GM18502 (cell line): Measurements from ENCODE around the gene TAF12.
"Not testable (repeated sequence)": the region's sequence is repeated elsewhere in the genome, so short reads cannot be mapped to it uniquely, and the experiment has no call there.

Experiments
- ATAC-seq: cut with Tn5 transposase; IDR thresholded peaks from one replicate; pipeline ENCODE4 v1.9.1; 2021; ENCODE audit warnings: mild to moderate bottlenecking; ENCODE audit not compliant: unreplicated experiment, poor library complexity

The TAF12 gene

DNA sequence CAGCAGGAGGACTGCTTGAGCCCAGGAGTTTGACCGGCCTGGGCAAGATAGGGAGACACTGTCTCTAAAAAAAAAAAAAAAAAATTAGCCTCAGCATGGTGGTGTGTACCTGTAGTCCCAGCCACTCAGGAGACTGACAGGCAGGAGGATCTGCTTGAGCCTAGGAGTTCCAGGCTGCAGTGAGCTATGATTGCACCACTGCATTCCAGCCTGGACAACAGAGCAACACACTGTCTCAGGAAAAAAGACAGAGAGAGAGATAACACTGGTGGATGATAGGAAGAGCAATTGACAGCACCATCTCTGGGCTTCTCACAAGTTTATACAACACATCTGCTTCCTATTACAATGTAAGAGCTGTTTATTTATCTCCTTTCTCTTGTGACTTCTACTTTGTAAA, 3.2 kb upstream of the TAF12 start:
- no peak for ATAC-seq

GRCh38 chr1:28645406-28645805, 2.5 kb upstream of the TAF12 start:
- ATAC-seq = not testable (repeated sequence)

GRCh38 chr1:28644494-28644893, 1.6 kb upstream of the TAF12 start:
- no peak for ATAC-seq

DNA sequence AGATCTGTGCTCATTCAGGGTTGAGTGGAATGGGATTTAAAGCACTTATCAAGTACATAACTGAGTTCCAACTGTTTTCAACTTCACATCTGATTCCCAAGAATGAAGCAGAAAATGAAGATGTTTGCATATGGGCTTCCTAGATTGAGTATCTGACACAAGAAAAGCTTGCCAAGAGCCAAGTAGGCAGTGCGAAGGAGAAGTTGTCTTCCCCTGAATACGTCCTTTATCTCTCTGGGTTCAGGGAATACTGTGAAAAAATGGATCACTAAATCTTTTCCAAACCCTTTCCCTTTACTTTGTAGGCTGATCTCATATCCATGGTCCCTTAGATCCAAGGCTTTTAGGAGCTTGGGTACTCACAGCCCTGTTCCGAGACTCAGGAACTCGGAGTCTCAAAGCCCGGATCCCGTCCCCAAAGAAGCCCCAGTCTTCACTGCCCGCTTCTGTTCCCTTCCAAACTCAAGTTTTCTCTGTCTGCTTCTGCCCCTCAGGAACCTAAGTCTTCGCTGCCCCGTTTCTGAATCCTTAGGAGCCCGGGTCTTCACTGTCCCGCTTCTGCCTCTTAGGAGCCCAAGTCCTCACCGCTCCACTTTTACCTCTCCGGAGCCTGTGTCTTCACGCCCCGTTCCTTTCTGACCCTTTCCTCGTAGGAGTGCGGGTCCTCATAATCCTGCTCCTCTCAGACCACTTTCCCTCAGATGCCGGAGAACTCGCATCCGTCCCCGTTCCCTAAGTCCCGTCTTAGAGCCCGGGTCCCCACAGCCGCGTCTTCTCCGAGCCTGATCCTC, 616 bp downstream of the TAF12 start:
- ATAC-seq = peak; percentile 26

DNA sequence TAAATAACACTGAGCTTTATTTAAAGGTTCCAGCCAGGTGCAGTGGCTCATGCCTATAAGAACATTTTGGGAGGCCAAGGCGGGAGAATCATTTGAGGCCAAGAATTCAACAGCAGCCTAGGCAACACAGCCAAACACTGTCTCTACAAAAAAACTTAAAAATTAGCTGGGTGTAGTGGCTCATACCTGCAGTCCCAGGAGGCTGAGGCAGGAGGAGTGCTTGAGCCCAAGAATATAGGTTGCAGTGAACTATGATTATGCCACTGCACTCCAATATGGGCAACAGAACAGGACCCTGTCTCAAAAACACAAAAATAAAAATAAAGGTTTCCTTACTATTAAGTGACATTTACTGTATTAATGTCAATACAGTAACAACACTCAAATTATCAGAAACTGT, 2.1 kb downstream of the TAF12 start:
- ATAC-seq = no peak

- ATAC-seq = no peak
Measured at GRCh38 chr1:28632560-28632959, 10.3 kb downstream of the TAF12 start.

GRCh38 chr1:28631713-28632112, 11.2 kb downstream of the TAF12 start:
- ATAC-seq = no peak

GRCh38 chr1:28613175-28613574, 29.7 kb downstream of the TAF12 start:
- no peak for ATAC-seq

GRCh38 chr1:28606771-28607170, 36.1 kb downstream of the TAF12 start:
- ATAC-seq = no peak

DNA sequence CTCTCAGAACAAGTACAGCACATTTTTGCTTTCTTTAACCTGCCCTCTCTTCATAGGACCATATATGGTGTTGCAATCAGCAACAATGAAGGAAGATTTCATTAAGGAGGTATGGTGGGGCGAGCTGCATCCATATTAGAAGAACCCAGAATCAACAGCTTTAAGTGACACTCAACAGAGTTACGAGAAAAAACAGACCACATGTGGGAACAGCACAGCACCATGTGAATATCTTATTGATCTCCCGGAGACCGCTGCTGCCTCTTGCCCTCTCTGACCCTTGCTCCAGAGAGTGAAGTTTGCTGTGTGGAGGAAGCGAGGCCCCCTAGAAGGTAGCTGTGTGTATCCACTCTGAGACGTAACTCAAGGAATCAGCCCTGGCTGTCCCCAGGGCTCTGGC, 37.9 kb downstream of the TAF12 start:
- ATAC-seq = no peak

DNA sequence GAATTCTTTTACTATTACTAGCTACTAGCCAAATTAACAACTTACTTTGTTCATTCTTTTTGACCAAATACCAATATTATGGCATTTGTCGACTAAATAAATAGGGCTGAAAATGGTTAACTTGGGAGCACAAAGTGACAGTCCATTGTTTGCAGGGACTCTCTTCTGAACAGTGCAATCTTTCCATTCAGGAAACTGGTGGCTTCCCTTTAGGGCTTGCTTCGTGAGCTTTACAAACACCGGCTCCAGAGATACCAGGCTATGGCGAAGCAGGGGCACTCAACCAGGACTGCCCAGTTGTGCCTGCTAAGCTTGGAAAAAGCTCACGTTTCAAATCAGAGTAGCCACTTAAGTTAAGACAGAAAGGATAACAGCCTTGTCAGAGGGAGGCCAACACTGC, 38.5 kb downstream of the TAF12 start:
- ATAC-seq = no peak

GRCh38 chr1:28602536-28603439, 40.1 kb downstream of the TAF12 start:
- ATAC-seq = no peak

GRCh38 chr1:28601696-28602095, 41.2 kb downstream of the TAF12 start:
- ATAC-seq = no peak

GRCh38 chr1:28596276-28596675, 46.6 kb downstream of the TAF12 start:
- ATAC-seq = not testable (repeated sequence)

GRCh38 chr1:28595412-28596191, 47.3 kb downstream of the TAF12 start:
- no peak for ATAC-seq

- ATAC-seq = not testable (repeated sequence)
Measured at GRCh38 chr1:28594686-28595411, 48.0 kb downstream of the TAF12 start.

GRCh38 chr1:28593988-28594356, 48.9 kb downstream of the TAF12 start:
- ATAC-seq = not testable (repeated sequence)

DNA sequence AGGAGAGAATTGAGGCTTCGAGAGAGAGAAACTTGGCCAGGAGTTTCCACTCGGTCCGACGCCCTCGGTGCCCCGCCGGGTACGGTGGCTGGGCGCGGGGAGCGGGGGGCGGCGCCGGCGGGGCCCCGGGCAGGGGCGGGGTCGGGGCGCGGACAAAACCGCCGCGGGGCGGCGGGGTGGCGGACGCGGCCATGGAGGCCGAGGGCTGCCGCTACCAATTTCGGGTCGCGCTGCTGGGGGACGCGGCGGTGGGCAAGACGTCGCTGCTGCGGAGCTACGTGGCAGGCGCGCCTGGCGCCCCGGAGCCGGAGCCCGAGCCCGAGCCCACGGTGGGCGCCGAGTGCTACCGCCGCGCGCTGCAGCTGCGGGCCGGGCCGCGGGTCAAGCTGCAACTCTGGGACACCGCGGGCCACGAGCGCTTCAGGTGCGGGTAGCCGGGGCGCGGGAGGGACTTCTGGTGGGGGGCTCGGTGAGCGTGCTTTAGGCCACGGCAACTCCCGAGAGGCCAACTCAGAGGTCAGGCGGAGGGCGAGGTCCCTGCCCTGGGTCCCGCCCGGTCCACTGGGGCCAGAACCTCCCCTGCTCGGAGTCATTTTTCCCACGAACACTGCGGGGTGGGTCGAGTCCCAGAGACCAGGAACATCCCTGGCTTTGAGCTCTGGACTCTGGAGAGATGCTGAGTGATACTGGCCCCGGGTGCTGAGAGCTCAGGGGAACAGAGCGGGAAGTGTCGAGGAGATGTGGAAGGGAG, 50.4 kb downstream of the TAF12 start:
- ATAC-seq = no peak

- ATAC-seq = no peak
Measured at GRCh38 chr1:28591708-28592320, 51.1 kb downstream of the TAF12 start, which contains the start of gene RAB42. Gene RAB42 (plus strand): TSS chr1:28592265. CDS start chr1:28592512, 247 bp downstream.
